SK-N-SH treated with all-trans-retinoic acid at 6 μM for 48 hours (cell line): ENCODE data around the gene TRIM33.

Experiments used
- ATAC-seq: fragments of 200-7000 bp; cut with Tn5 transposase; 3 replicates; pipeline ENCODE4 v1.9.1; 2020; ENCODE audit warnings: mild to moderate bottlenecking, moderate library complexity
- BACH2 ChIP-seq: fragments of 250-450 bp; sonication (Bioruptor Pico); IDR thresholded peaks from 2 replicates; pipeline ENCODE4 v1.9.0; 2021; ENCODE audit warnings: mild to moderate bottlenecking, borderline replicate concordance
- CSDC2 ChIP-seq: fragments of 250-450 bp; sonication (Bioruptor Pico); IDR thresholded peaks from 2 replicates; pipeline ENCODE4 v1.5.0; 2020; ENCODE audit warnings: mild to moderate bottlenecking, moderate library complexity
- ESRRG ChIP-seq: fragments of 250-450 bp; sonication (Bioruptor Pico); IDR thresholded peaks from 2 replicates; pipeline ENCODE4 v1.6.1; 2021; ENCODE audit warnings: mild to moderate bottlenecking
- GLIS3 ChIP-seq: fragments of 250-450 bp; sonication (Bioruptor Pico); IDR thresholded peaks from 2 replicates; pipeline ENCODE4 v1.5.0; 2020; ENCODE audit warnings: mild to moderate bottlenecking, moderate library complexity
- ISL1 ChIP-seq: fragments of 250-450 bp; sonication (Bioruptor Pico); IDR thresholded peaks from 2 replicates; pipeline ENCODE4 v2.1.2; 2022; ENCODE audit warnings: mild to moderate bottlenecking, moderate library complexity
- OSR1 ChIP-seq: fragments of 250-450 bp; sonication (Bioruptor Pico); IDR thresholded peaks from 2 replicates; pipeline ENCODE4 v1.8.0; 2022; ENCODE audit warnings: moderate library complexity, mild to moderate bottlenecking, inconsistent platforms
- PPARA ChIP-seq: fragments of 250-450 bp; sonication (Bioruptor Pico); IDR thresholded peaks from 2 replicates; pipeline ENCODE4 v1.5.0; 2020; ENCODE audit warnings: mild to moderate bottlenecking, borderline replicate concordance
- RARB ChIP-seq: fragments of 250-450 bp; sonication (Bioruptor Pico); IDR thresholded peaks from 2 replicates; pipeline ENCODE4 v1.8.0; 2021; ENCODE audit warnings: mild to moderate bottlenecking, moderate library complexity
- SNAI2 ChIP-seq: fragments of 250-450 bp; sonication (Bioruptor Pico); IDR thresholded peaks from 2 replicates; pipeline ENCODE4 v1.5.0; 2020; ENCODE audit warnings: mild to moderate bottlenecking, moderate library complexity
- TCF4 ChIP-seq: fragments of 250-450 bp; sonication (Bioruptor Pico); IDR thresholded peaks from 2 replicates; pipeline ENCODE4 v1.8.0; 2021; ENCODE audit warnings: mild to moderate bottlenecking, moderate library complexity, borderline replicate concordance
- TOX ChIP-seq: fragments of 250-450 bp; sonication (Bioruptor Pico); IDR thresholded peaks from 2 replicates; pipeline ENCODE4 v1.8.0; 2021; ENCODE audit warnings: mild to moderate bottlenecking, moderate library complexity, borderline replicate concordance
- TSHZ2 ChIP-seq: fragments of 250-450 bp; sonication (Bioruptor Pico); IDR thresholded peaks from 2 replicates; pipeline ENCODE4 v1.5.0; 2020; ENCODE audit warnings: mild to moderate bottlenecking, moderate library complexity
- ZC3H10 ChIP-seq: fragments of 250-450 bp; sonication (Bioruptor Pico); IDR thresholded peaks from 2 replicates; pipeline ENCODE4 v1.5.1; 2021; ENCODE audit warnings: mild to moderate bottlenecking, moderate library complexity
- ZFP3 ChIP-seq: fragments of 250-450 bp; sonication (Bioruptor Pico); IDR thresholded peaks from 2 replicates; pipeline ENCODE4 v1.5.0; 2020; ENCODE audit warnings: mild to moderate bottlenecking, moderate library complexity
- ZFP30 ChIP-seq: fragments of 450-650 bp; formaldehyde crosslinking; IDR thresholded peaks from 2 replicates; pipeline ENCODE4 v1.5.0; 2022; ENCODE audit warnings: mild to moderate bottlenecking, moderate library complexity
- ZNF565 ChIP-seq: fragments of 450-650 bp; formaldehyde crosslinking; conservative IDR thresholded peaks from 2 replicates; pipeline ENCODE4 v1.5.0; 2020; ENCODE audit warnings: low read depth, mild to moderate bottlenecking, moderate library complexity
- ZNF70 ChIP-seq: fragments of 450-650 bp; formaldehyde crosslinking; IDR thresholded peaks from 2 replicates; pipeline ENCODE4 v1.5.0; 2020; ENCODE audit warnings: mild to moderate bottlenecking, moderate library complexity
- ZNF8 ChIP-seq: fragments of 450-650 bp; formaldehyde crosslinking; IDR thresholded peaks from 2 replicates; pipeline ENCODE4 v1.5.0; 2020; ENCODE audit warnings: mild to moderate bottlenecking, moderate library complexity
- TF ChIP-seq, protein P1 (sequence below): fragments of 250-450 bp; sonication (Bioruptor Pico); IDR thresholded peaks from 2 replicates; pipeline ENCODE4 v1.8.0; 2021; ENCODE audit warnings: low read depth, mild to moderate bottlenecking, moderate library complexity, borderline replicate concordance
- TF ChIP-seq, protein P2 (sequence below): fragments of 250-450 bp; sonication (Bioruptor Pico); IDR thresholded peaks from 2 replicates; pipeline ENCODE4 v1.5.1; 2020; ENCODE audit warnings: low read depth, mild to moderate bottlenecking, moderate library complexity
- TF ChIP-seq, protein P3 (sequence below): fragments of 250-450 bp; sonication (Bioruptor Pico); IDR thresholded peaks from 2 replicates; pipeline ENCODE4 v1.8.0; 2020; ENCODE audit warnings: mild to moderate bottlenecking, moderate library complexity, borderline replicate concordance
- TF ChIP-seq, protein P4 (sequence below): fragments of 250-450 bp; sonication (Bioruptor Pico); IDR thresholded peaks from 2 replicates; pipeline ENCODE4 v1.5.1; 2021; ENCODE audit warnings: mild to moderate bottlenecking, moderate library complexity

Gene TRIM33

DNA sequence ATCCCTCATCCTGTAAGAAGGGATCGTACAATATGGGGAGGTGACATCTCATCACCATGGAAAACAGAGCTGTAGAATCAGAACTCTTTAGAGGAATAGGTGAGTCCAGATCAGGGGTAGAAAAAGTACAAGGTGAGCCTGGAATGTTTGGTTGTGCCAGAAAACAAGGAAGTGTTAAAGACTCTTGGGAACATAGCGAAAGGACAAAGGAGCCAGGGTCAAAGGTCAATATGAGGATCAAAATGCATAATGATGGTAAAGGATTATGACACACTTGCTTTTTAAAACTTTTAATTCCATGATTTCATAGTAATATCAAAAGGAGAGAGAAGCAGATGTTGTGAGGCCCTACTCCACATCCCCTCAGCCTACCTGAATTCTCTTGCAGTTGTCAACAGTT is 19.2 kb upstream of the TRIM33 start:
- no peak for TF ChIP-seq BACH2 (CRISPR knock-in tag)
- TF ChIP-seq ZNF565 (CRISPR knock-in tag), result no peak
- no peak for TF ChIP-seq ESRRG (CRISPR knock-in tag)
- TF ChIP-seq, protein P1, sequence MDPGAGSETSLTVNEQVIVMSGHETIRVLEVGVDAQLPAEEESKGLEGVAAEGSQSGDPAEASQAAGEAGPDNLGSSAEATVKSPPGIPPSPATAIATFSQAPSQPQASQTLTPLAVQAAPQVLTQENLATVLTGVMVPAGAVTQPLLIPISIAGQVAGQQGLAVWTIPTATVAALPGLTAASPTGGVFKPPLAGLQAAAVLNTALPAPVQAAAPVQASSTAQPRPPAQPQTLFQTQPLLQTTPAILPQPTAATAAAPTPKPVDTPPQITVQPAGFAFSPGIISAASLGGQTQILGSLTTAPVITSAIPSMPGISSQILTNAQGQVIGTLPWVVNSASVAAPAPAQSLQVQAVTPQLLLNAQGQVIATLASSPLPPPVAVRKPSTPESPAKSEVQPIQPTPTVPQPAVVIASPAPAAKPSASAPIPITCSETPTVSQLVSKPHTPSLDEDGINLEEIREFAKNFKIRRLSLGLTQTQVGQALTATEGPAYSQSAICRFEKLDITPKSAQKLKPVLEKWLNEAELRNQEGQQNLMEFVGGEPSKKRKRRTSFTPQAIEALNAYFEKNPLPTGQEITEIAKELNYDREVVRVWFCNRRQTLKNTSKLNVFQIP (CRISPR knock-in tag), result no peak
- TF ChIP-seq, protein P2, sequence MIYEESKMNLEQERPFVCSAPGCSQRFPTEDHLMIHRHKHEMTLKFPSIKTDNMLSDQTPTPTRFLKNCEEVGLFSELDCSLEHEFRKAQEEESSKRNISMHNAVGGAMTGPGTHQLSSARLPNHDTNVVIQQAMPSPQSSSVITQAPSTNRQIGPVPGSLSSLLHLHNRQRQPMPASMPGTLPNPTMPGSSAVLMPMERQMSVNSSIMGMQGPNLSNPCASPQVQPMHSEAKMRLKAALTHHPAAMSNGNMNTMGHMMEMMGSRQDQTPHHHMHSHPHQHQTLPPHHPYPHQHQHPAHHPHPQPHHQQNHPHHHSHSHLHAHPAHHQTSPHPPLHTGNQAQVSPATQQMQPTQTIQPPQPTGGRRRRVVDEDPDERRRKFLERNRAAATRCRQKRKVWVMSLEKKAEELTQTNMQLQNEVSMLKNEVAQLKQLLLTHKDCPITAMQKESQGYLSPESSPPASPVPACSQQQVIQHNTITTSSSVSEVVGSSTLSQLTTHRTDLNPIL (CRISPR knock-in tag), result no peak
- TF ChIP-seq RARB (CRISPR knock-in tag), result no peak
- TF ChIP-seq TOX (CRISPR knock-in tag), result no peak
- TF ChIP-seq ISL1 (CRISPR knock-in tag), result no peak
- no peak for TF ChIP-seq ZNF70 (CRISPR knock-in tag)
- no peak for TF ChIP-seq CSDC2 (CRISPR knock-in tag)
- TF ChIP-seq OSR1 (CRISPR knock-in tag), result no peak
- TF ChIP-seq, protein P3, sequence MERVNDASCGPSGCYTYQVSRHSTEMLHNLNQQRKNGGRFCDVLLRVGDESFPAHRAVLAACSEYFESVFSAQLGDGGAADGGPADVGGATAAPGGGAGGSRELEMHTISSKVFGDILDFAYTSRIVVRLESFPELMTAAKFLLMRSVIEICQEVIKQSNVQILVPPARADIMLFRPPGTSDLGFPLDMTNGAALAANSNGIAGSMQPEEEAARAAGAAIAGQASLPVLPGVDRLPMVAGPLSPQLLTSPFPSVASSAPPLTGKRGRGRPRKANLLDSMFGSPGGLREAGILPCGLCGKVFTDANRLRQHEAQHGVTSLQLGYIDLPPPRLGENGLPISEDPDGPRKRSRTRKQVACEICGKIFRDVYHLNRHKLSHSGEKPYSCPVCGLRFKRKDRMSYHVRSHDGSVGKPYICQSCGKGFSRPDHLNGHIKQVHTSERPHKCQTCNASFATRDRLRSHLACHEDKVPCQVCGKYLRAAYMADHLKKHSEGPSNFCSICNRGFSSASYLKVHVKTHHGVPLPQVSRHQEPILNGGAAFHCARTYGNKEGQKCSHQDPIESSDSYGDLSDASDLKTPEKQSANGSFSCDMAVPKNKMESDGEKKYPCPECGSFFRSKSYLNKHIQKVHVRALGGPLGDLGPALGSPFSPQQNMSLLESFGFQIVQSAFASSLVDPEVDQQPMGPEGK (CRISPR knock-in tag), result no peak
- no peak for TF ChIP-seq ZNF8
- no peak for TF ChIP-seq TSHZ2
- no peak for TF ChIP-seq SNAI2 (CRISPR knock-in tag)
- TF ChIP-seq, protein P4, sequence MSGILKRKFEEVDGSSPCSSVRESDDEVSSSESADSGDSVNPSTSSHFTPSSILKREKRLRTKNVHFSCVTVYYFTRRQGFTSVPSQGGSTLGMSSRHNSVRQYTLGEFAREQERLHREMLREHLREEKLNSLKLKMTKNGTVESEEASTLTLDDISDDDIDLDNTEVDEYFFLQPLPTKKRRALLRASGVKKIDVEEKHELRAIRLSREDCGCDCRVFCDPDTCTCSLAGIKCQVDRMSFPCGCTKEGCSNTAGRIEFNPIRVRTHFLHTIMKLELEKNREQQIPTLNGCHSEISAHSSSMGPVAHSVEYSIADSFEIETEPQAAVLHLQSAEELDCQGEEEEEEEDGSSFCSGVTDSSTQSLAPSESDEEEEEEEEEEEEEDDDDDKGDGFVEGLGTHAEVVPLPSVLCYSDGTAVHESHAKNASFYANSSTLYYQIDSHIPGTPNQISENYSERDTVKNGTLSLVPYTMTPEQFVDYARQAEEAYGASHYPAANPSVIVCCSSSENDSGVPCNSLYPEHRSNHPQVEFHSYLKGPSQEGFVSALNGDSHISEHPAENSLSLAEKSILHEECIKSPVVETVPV (CRISPR knock-in tag), result no peak
- no peak for TF ChIP-seq PPARA
- no peak for ATAC-seq

DNA sequence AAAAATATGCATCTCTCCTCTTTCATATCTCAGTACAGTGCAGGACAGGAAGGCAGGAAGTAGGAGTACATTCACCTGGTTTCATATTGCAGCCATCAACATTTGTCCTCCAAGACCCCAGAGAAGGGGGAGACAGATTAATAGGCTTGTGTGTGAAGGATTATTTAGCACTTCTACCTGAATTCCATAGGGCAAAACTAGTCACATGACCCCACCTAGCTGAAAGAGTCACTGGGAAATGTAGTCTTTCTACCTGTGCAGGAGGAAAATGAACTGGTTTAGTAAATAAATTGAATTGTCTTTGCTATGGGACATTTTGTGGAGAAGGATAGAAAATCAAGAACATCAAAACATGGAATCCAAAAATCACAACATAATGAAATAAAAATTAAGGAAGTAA is 13.9 kb upstream of the TRIM33 start:
- no peak; the same call in 2 of the 3 replicates for ATAC-seq
- TF ChIP-seq, protein P4 (CRISPR knock-in tag), result no peak
- TF ChIP-seq ESRRG (CRISPR knock-in tag) (no peak), TSHZ2 (no peak), RARB (CRISPR knock-in tag) (no peak), PPARA (no peak), ZNF8 (no peak), ZFP3 (CRISPR knock-in tag) (no peak), SNAI2 (CRISPR knock-in tag) (no peak), ZNF70 (CRISPR knock-in tag) (no peak), TCF4 (CRISPR knock-in tag) (no peak), OSR1 (CRISPR knock-in tag) (no peak), ZC3H10 (CRISPR knock-in tag) (no peak), CSDC2 (CRISPR knock-in tag) (no peak), ZNF565 (CRISPR knock-in tag) (no peak), ZFP30 (no peak), TOX (CRISPR knock-in tag) (no peak), GLIS3 (CRISPR knock-in tag) (no peak)
- TF ChIP-seq, protein P2 (CRISPR knock-in tag), result no peak
- TF ChIP-seq, protein P1 (CRISPR knock-in tag), result no peak
